BLaER1 treated with 17β-estradiol and CSF1 and Interleukin-3, amounts not matched to agents 10 nM and 100 nM (cell line): ENCODE data around the gene AK4.

Experiments used
- H3K27ac ChIP-seq, 11 experiments: shearing (Covaris generic); formaldehyde crosslinking; 2 replicates each; pipeline ENCODE4 v1.8.1; 2022
- H3K27me3 ChIP-seq, 11 experiments: shearing (Covaris generic); formaldehyde crosslinking; 2 replicates each; pipeline ENCODE4 v1.8.1; 2022
- H3K36me3 ChIP-seq, 11 experiments: shearing (Covaris generic); formaldehyde crosslinking; 2 replicates each; pipeline ENCODE4 v1.8.1; 2022
- H3K4me1 ChIP-seq, 10 experiments: shearing (Covaris generic); formaldehyde crosslinking; 2 replicates each; pipeline ENCODE4 v1.8.1; 2022
- H3K4me2 ChIP-seq, 11 experiments: shearing (Covaris generic); formaldehyde crosslinking; 2 replicates each; pipeline ENCODE4 v1.8.1; 2022
- H3K4me3 ChIP-seq, 10 experiments: shearing (Covaris generic); formaldehyde crosslinking; 2 replicates each; pipeline ENCODE4 v1.8.1; 2022
- H3K9ac ChIP-seq, 11 experiments: shearing (Covaris generic); formaldehyde crosslinking; 2 replicates each; pipeline ENCODE4 v1.8.1; 2022
- H3K9me3 ChIP-seq, 11 experiments: shearing (Covaris generic); formaldehyde crosslinking; replicated peaks in 1 of 11; 2 replicates each; pipeline ENCODE4 v1.8.1; 2022
- H4K20me1 ChIP-seq, 11 experiments: shearing (Covaris generic); formaldehyde crosslinking; 2 replicates each; pipeline ENCODE4 v1.8.1; 2022
- Cebpa-rat ChIP-seq, 11 experiments: shearing (Covaris generic); IDR thresholded peaks; 2 replicates each; pipeline ENCODE4 v1.8.1; 2022

AK4 gene

GRCh38 chr1:65276197-65276939 is 128.4 kb downstream of the AK4 start:
- Histone ChIP-seq H3K36me3 (no peaks in the 10 kb centered on the region), H3K27me3 (no peaks in the 10 kb centered on the region), H3K27ac (no peak overlapping the region), H3K9ac (no peak overlapping the region), H3K4me1 (peaks cover 0 to 8% (median 7%) of the 10 kb centered on the region in 10 experiments; a peak in 9 of 20 replicates), H3K4me3 (no peak overlapping the region), H4K20me1 (no peaks in the 10 kb centered on the region), H3K4me2 (no peak overlapping the region), H3K9me3 (no peaks in the 10 kb centered on the region)
- no peak for TF ChIP-seq Cebpa-rat (IDR thresholded peaks at IDR 0.05)

GRCh38 chr1:65277605-65278347 is 129.8 kb downstream of the AK4 start:
- H3K4me2 ChIP-seq, result no peak overlapping the region
- no peaks in the 10 kb centered on the region for H3K36me3 ChIP-seq
- no peaks in the 10 kb centered on the region for H3K9me3 ChIP-seq
- peaks cover 0 to 12% (median 7%) of the 10 kb centered on the region in 10 experiments; a peak in 9 of 20 replicates for H3K4me1 ChIP-seq
- no peak for TF ChIP-seq Cebpa-rat (IDR thresholded peaks at IDR 0.05)
- no peak overlapping the region for H3K27ac ChIP-seq
- no peak overlapping the region for H3K4me3 ChIP-seq
- H3K9ac ChIP-seq, result no peak overlapping the region
- no peaks in the 10 kb centered on the region for H3K27me3 ChIP-seq
- no peaks in the 10 kb centered on the region for H4K20me1 ChIP-seq

- Histone ChIP-seq H3K4me2 (peak overlapping the region in 2 of 11 experiments; percentile 38 to 40; a peak in 4 of 22 replicates), H3K27me3 (no peaks in the 10 kb centered on the region), H3K36me3 (no peaks in the 10 kb centered on the region), H3K4me1 (peaks cover 0 to 12% (median 7%) of the 10 kb centered on the region in 10 experiments; a peak in 9 of 20 replicates), H4K20me1 (no peaks in the 10 kb centered on the region), H3K9me3 (no peaks in the 10 kb centered on the region), H3K9ac (no peak overlapping the region), H3K27ac (no peak overlapping the region), H3K4me3 (no peak overlapping the region)
- no peak for TF ChIP-seq Cebpa-rat (IDR thresholded peaks at IDR 0.05)
These were observed 130.5 kb downstream of the AK4 start for GRCh38 chr1:65278376-65279069.

GRCh38 chr1:65279070-65279779 is 131.2 kb downstream of the AK4 start:
- H3K27me3 ChIP-seq, result no peaks in the 10 kb centered on the region
- H3K9ac ChIP-seq, result no peak overlapping the region
- H3K9me3 ChIP-seq, result no peaks in the 10 kb centered on the region
- TF ChIP-seq Cebpa-rat (IDR thresholded peaks at IDR 0.05), result no peak
- no peak overlapping the region for H3K4me3 ChIP-seq
- H3K4me1 ChIP-seq, result peaks cover 0 to 12% (median 7%) of the 10 kb centered on the region in 10 experiments; a peak in 9 of 20 replicates
- H3K27ac ChIP-seq, result no peak overlapping the region
- peak overlapping the region in 2 of 11 experiments; percentile 38 to 40; a peak in 5 of 22 replicates for H3K4me2 ChIP-seq
- no peaks in the 10 kb centered on the region for H4K20me1 ChIP-seq
- no peaks in the 10 kb centered on the region for H3K36me3 ChIP-seq
